ENCODE data around the gene CEACAM5.

- TF ChIP-seq, protein P1, sequence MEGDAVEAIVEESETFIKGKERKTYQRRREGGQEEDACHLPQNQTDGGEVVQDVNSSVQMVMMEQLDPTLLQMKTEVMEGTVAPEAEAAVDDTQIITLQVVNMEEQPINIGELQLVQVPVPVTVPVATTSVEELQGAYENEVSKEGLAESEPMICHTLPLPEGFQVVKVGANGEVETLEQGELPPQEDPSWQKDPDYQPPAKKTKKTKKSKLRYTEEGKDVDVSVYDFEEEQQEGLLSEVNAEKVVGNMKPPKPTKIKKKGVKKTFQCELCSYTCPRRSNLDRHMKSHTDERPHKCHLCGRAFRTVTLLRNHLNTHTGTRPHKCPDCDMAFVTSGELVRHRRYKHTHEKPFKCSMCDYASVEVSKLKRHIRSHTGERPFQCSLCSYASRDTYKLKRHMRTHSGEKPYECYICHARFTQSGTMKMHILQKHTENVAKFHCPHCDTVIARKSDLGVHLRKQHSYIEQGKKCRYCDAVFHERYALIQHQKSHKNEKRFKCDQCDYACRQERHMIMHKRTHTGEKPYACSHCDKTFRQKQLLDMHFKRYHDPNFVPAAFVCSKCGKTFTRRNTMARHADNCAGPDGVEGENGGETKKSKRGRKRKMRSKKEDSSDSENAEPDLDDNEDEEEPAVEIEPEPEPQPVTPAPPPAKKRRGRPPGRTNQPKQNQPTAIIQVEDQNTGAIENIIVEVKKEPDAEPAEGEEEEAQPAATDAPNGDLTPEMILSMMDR (IDR thresholded peaks at IDR 0.05; ENCODE audit: poor library complexity): no peak
- TF ChIP-seq EZH2 (IDR thresholded peaks at IDR 0.05; ENCODE audit: borderline replicate concordance): no peak
These were observed 26.2 kb downstream of the CEACAM5 start for GRCh38 chr19:41734585-41734984.

Measured in hepatocyte (in vitro differentiated cells).